ENCODE results near the gene ATP9A.

ATP9A gene

GRCh38 chr20:51595744-51596143 lies 172.4 kb downstream of the ATP9A start:
- no peak for DNase-seq

- peak; percentile 88 for DNase-seq
These were observed 173.1 kb downstream of the ATP9A start for GRCh38 chr20:51595058-51595532.

GRCh38 chr20:51594236-51595057 lies 173.7 kb downstream of the ATP9A start:
- no peak for DNase-seq

- DNase-seq = no peak
These were observed 174.6 kb downstream of the ATP9A start for GRCh38 chr20:51593584-51593983.

GRCh38 chr20:51592564-51592963 lies 175.6 kb downstream of the ATP9A start:
- no peak for DNase-seq

GRCh38 chr20:51591871-51592270 lies 176.3 kb downstream of the ATP9A start:
- DNase-seq = no peak

- no peak for DNase-seq
These were observed 179.4 kb downstream of the ATP9A start for GRCh38 chr20:51588762-51589161.

GRCh38 chr20:51587145-51587544 lies 181.0 kb downstream of the ATP9A start:
- no peak for DNase-seq

- DNase-seq = peak; percentile 99
These were observed 182.2 kb downstream of the ATP9A start for GRCh38 chr20:51586005-51586440.

- DNase-seq = no peak
These were observed 183.0 kb downstream of the ATP9A start for GRCh38 chr20:51585148-51585547.

GRCh38 chr20:51584737-51585136 lies 183.5 kb downstream of the ATP9A start:
- DNase-seq = no peak

- no peak for DNase-seq
These were observed 184.1 kb downstream of the ATP9A start for GRCh38 chr20:51584116-51584515.

GRCh38 chr20:51583499-51583898 lies 184.7 kb downstream of the ATP9A start:
- DNase-seq = no peak

- DNase-seq = no peak
These were observed 185.1 kb downstream of the ATP9A start for GRCh38 chr20:51583073-51583472.

- no peak for DNase-seq
These were observed 186.6 kb downstream of the ATP9A start for GRCh38 chr20:51581571-51581970.

- DNase-seq = peak; percentile 73
These were observed 189.1 kb downstream of the ATP9A start for GRCh38 chr20:51579137-51579536.

- no peak for DNase-seq
These were observed 190.1 kb downstream of the ATP9A start for GRCh38 chr20:51578145-51578459.

GRCh38 chr20:51577432-51578144 lies 190.6 kb downstream of the ATP9A start:
- DNase-seq = no peak

GRCh38 chr20:51575486-51575885 lies 192.7 kb downstream of the ATP9A start:
- DNase-seq = no peak

- no peak for DNase-seq
These were observed 193.7 kb downstream of the ATP9A start for GRCh38 chr20:51574248-51575033.

GRCh38 chr20:51573576-51574243 lies 194.5 kb downstream of the ATP9A start:
- DNase-seq = no peak

- DNase-seq = no peak
These were observed 196.8 kb downstream of the ATP9A start for GRCh38 chr20:51571460-51571794.

Data from fibroblast of upper back skin (primary cell).